C4-2B (cell line): Measurements from ENCODE around the gene ZMYND10.

Experiments
- ZFX ChIP-seq: fragments of 450-650 bp; IDR thresholded peaks from 2 replicates; pipeline ENCODE4 v1.6.1; 2017
- TF ChIP-seq, protein P1 (sequence below): fragments of 450-650 bp; conservative IDR thresholded peaks from 2 replicates; pipeline ENCODE4 v1.5.1; 2017; ENCODE audit warnings: mild to moderate bottlenecking

GRCh38 chr3:50336452-50337174 lies 8.9 kb downstream of the ZMYND10 start:
- TF ChIP-seq, protein P1, sequence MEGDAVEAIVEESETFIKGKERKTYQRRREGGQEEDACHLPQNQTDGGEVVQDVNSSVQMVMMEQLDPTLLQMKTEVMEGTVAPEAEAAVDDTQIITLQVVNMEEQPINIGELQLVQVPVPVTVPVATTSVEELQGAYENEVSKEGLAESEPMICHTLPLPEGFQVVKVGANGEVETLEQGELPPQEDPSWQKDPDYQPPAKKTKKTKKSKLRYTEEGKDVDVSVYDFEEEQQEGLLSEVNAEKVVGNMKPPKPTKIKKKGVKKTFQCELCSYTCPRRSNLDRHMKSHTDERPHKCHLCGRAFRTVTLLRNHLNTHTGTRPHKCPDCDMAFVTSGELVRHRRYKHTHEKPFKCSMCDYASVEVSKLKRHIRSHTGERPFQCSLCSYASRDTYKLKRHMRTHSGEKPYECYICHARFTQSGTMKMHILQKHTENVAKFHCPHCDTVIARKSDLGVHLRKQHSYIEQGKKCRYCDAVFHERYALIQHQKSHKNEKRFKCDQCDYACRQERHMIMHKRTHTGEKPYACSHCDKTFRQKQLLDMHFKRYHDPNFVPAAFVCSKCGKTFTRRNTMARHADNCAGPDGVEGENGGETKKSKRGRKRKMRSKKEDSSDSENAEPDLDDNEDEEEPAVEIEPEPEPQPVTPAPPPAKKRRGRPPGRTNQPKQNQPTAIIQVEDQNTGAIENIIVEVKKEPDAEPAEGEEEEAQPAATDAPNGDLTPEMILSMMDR: no peak; the same call in 1 of the 2 replicates
- no peak for TF ChIP-seq ZFX
